HEK293 (cell line): Measurements from ENCODE around the gene CEP70.

ENCODE experiments used
- ZNF426 ChIP-seq: fragments of 450-650 bp; formaldehyde crosslinking; IDR thresholded peaks from 2 replicates; pipeline ENCODE4 v1.5.1; 2017; ENCODE audit warnings: missing biosample characterization, missing genetic modification characterization, mild to moderate bottlenecking, inconsistent platforms, moderate library complexity
- ZNF560 ChIP-seq: fragments of 450-650 bp; formaldehyde crosslinking; IDR thresholded peaks from 2 replicates; pipeline ENCODE4 v1.5.1; 2017; ENCODE audit warnings: missing biosample characterization, missing genetic modification characterization, borderline replicate concordance
- ZNF624 ChIP-seq: fragments of 450-650 bp; formaldehyde crosslinking; IDR thresholded peaks from 2 replicates; pipeline ENCODE4 v1.5.1; 2017; ENCODE audit warnings: missing biosample characterization, missing genetic modification characterization
- TF ChIP-seq, protein P1 (sequence below): fragments of 450-650 bp; formaldehyde crosslinking; IDR thresholded peaks from 2 replicates; pipeline ENCODE4 v1.5.1; 2016; ENCODE audit warnings: missing biosample characterization, missing genetic modification characterization

DNA sequence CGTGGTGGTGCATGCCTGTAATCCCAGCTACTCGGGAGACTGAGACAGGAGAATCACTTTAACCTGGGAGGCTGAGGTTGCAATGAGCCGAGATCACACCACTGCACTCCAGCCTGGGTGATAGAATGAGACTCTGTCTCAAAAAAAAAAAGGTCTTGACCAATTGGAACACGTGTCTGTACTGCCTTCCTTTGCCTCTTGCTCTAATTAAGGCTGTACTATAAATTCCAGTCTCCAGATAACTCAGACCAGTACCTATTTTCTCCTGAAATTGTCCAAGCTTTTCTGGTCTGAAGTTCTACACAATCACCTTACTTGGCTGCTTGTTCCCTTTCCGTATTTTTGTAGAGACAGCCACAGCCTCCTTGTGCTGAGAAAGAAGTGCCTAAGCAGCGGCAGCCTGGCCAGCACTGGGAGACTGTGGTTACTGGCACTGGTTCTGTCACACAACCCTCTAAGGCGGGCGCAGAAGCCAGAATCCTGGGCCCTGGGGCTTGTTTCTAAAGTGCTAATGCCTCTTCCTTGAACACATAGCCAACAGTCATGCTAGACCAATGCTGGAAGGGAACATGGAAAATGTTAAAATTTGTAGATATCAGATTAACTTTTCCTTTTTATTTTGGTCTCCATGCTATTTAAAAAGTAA is 6.2 kb upstream of the CEP70 start:
- no peak for TF ChIP-seq ZNF624 (tag by site-specific recombination)
- TF ChIP-seq, protein P1, sequence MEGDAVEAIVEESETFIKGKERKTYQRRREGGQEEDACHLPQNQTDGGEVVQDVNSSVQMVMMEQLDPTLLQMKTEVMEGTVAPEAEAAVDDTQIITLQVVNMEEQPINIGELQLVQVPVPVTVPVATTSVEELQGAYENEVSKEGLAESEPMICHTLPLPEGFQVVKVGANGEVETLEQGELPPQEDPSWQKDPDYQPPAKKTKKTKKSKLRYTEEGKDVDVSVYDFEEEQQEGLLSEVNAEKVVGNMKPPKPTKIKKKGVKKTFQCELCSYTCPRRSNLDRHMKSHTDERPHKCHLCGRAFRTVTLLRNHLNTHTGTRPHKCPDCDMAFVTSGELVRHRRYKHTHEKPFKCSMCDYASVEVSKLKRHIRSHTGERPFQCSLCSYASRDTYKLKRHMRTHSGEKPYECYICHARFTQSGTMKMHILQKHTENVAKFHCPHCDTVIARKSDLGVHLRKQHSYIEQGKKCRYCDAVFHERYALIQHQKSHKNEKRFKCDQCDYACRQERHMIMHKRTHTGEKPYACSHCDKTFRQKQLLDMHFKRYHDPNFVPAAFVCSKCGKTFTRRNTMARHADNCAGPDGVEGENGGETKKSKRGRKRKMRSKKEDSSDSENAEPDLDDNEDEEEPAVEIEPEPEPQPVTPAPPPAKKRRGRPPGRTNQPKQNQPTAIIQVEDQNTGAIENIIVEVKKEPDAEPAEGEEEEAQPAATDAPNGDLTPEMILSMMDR (tag by site-specific recombination): no peak
- no peak for TF ChIP-seq ZNF560 (tag by site-specific recombination)
- TF ChIP-seq ZNF426 (tag by site-specific recombination): no peak
